Activated naive CD8-positive, alpha-beta T cell treated with anti-CD3 and anti-CD28 coated beads for 36 hours (primary cell): ENCODE results near the gene ENG. TPM values are rescaled to one million over a fixed set of nuclear protein-coding genes. Genes with fewer than 3 reads are reported as not detected.

Source experiments
- DNase-seq: peaks from one replicate; pipeline ENCODE4 v3.0.0; 2021
- H3K27ac Mint-ChIP-seq: one replicate; pipeline ENCODE4 v1.8.0; 2022; ENCODE audit warnings: mild to moderate bottlenecking, moderate library complexity, mixed read lengths
- H3K27me3 Mint-ChIP-seq: one replicate; pipeline ENCODE4 v1.8.0; 2022; ENCODE audit warnings: mild to moderate bottlenecking, mixed read lengths
- H3K36me3 Mint-ChIP-seq: one replicate; pipeline ENCODE4 v1.8.0; 2021; ENCODE audit warnings: mild to moderate bottlenecking, mixed read lengths
- H3K4me1 Mint-ChIP-seq: one replicate; pipeline ENCODE4 v1.8.0; 2021; ENCODE audit warnings: mixed read lengths
- H3K4me3 Mint-ChIP-seq: one replicate; pipeline ENCODE4 v1.8.0; 2022; ENCODE audit warnings: mild to moderate bottlenecking, moderate library complexity, mixed read lengths
- H3K9me3 Mint-ChIP-seq: one replicate; pipeline ENCODE4 v1.8.0; 2022; ENCODE audit warnings: mixed read lengths
- total RNA-seq, 2 experiments: library from RNA; stranded (reverse); gene quantifications; one replicate each; pipeline ENCODE4 v1.2.3, GENCODE V29; 2021

ENG gene
- total RNA-seq, 2 experiments from 2014 or later: 17.7 to 18.8 TPM

DNA sequence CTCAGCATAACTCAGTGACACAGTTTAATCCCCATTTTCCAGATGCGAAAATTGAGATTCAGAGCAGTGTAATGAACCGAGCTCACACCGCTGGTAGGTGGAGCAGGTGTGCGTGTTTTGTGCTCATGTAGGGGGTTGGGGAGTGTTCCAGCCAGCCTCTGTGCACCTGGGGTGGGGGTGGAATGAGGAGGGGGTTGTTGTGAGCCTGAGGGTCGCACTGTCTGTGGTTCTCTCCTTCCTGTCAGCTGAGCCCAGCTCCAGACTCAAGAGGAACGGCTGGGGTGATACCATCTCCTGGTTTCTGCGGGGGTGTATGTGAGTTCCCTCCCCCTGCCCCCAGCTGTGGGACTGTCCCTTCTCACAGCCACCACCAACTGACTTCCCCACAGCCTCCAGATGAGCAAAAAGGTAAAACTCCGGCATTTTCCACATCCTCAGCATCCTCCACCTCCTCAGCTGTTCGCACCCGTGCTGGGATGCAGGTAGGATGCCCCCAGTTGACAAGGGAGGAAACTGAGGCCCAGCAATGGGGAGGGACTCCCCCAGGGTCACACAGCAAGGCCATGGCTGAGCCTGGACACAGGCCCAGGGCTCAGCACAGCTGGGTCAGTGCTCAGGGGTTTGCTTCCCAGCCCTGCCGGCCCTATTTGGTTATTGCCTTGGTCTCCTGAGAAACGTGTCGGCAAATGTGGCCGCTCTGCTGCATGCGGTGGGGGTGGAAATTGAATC is 78.1 kb downstream of the ENG start:
- no peaks in the 10 kb centered on the region for H3K27me3 Mint-ChIP-seq
- peaks cover 22% of the 10 kb centered on the region for H3K36me3 Mint-ChIP-seq
- peaks cover 40% of the 10 kb centered on the region for H3K4me1 Mint-ChIP-seq
- DNase-seq: peak; percentile 79
- peak overlapping the region; percentile 97 for H3K27ac Mint-ChIP-seq
- H3K4me3 Mint-ChIP-seq: peak overlapping the region; percentile 98
- H3K9me3 Mint-ChIP-seq: no peaks in the 10 kb centered on the region

DNA sequence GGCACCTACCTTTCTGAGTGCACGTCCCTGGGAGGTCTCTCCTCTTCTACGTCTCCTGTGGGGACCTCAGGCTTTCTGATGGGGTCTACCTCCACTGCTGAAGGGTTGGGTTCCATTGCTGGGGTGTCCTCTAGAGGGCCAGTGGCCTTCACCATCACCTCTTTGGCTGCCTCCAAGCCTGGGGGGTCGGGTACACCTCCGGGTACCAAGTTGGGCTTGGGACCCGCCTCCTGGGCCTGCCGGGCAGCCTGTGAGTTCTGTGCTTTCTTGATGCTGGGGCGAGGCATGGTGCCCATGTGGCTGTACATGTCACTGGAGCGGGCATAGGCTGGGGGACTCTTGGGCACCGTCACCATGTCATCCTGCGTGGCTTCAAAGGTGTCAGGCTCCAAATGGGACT is 80.5 kb downstream of the ENG start:
- H3K27ac Mint-ChIP-seq: no peak overlapping the region
- DNase-seq: no peak
- H3K9me3 Mint-ChIP-seq: no peaks in the 10 kb centered on the region
- H3K36me3 Mint-ChIP-seq: peaks cover 27% of the 10 kb centered on the region
- H3K4me3 Mint-ChIP-seq: no peak overlapping the region
- peaks cover 45% of the 10 kb centered on the region for H3K4me1 Mint-ChIP-seq
- H3K27me3 Mint-ChIP-seq: no peaks in the 10 kb centered on the region

DNA sequence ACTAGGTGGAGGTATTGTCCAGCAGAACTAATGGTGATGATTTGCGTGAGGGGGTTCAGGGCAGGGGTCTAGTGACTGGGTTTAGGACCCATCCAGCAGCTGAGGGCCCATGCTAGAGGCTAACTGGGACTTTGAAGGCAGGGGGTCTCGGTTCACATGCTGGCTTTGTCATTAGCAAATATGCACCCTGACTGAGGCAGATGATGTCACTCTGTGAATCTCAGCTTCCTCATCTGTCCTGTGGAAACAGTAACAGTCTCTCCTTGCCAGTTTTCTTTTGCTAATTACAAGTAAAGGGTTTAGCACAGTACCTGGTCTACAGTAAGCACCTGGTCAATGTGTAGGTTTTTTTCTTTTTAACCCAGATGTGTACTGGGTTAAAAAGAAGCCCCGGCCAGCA is 81.2 kb downstream of the ENG start:
- peaks cover 49% of the 10 kb centered on the region for H3K4me1 Mint-ChIP-seq
- peaks cover 28% of the 10 kb centered on the region for H3K36me3 Mint-ChIP-seq
- no peak overlapping the region for H3K4me3 Mint-ChIP-seq
- no peak for DNase-seq
- H3K9me3 Mint-ChIP-seq: no peaks in the 10 kb centered on the region
- H3K27ac Mint-ChIP-seq: no peak overlapping the region
- no peaks in the 10 kb centered on the region for H3K27me3 Mint-ChIP-seq

DNA sequence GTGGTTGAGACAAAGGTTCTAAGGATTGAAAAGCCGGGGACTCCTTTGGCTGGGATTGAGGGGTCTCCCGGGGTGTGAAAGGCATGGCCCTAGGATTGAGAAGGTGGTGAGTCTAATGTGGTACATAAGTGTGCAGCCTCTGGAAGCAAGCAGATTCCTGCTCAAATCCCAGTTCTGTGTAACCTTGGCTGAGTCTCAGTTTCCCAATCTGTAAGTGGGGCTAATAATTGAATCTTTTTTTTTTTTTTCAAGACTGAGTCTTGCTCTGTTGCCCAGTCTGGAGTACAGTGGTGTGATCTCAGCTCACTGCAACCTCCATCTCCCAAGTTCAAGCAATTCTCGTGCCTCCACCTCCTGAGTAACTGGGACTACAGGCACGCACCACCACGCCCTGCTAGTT is 81.9 kb downstream of the ENG start:
- DNase-seq: no peak
- Mint-ChIP-seq H3K9me3 (no peaks in the 10 kb centered on the region), H3K27me3 (no peaks in the 10 kb centered on the region), H3K4me3 (no peak overlapping the region), H3K27ac (no peak overlapping the region), H3K36me3 (peaks cover 26% of the 10 kb centered on the region), H3K4me1 (peaks cover 51% of the 10 kb centered on the region)

DNA sequence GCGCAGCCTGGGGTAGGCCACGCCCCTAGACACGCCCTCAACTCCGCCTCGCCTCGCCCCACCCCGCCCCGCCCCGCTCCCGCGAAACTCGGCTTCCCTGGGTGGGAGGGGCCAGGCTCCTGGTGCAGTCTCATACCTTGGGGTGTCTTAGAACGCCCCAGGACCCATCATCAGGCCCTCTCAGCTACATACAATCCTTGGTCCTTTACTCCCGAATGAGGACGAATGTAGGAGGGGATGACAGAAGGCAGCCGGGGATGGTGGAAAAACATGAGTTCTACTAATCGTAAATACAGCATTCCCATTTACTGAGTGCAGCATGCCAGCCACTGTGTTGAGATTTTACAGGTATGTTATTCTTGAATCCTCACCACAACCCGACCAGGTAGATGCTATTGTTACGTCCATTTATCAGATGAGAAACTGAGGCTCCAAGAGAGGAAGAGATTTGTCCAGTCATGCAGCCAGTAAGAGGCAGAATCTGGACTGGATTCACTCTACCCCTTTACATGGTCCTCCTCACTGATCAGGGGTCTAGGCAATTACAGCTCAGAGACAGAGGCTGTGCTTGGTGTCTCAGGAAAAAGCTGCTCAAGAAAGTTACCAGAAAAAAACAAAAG is 82.8 kb downstream of the ENG start:
- H3K27me3 Mint-ChIP-seq: no peaks in the 10 kb centered on the region
- DNase-seq: no peak
- H3K9me3 Mint-ChIP-seq: no peaks in the 10 kb centered on the region
- peak overlapping the region; percentile 83 for H3K27ac Mint-ChIP-seq
- peaks cover 28% of the 10 kb centered on the region for H3K36me3 Mint-ChIP-seq
- H3K4me3 Mint-ChIP-seq: peak overlapping the region; percentile 85
- peaks cover 57% of the 10 kb centered on the region for H3K4me1 Mint-ChIP-seq

DNA sequence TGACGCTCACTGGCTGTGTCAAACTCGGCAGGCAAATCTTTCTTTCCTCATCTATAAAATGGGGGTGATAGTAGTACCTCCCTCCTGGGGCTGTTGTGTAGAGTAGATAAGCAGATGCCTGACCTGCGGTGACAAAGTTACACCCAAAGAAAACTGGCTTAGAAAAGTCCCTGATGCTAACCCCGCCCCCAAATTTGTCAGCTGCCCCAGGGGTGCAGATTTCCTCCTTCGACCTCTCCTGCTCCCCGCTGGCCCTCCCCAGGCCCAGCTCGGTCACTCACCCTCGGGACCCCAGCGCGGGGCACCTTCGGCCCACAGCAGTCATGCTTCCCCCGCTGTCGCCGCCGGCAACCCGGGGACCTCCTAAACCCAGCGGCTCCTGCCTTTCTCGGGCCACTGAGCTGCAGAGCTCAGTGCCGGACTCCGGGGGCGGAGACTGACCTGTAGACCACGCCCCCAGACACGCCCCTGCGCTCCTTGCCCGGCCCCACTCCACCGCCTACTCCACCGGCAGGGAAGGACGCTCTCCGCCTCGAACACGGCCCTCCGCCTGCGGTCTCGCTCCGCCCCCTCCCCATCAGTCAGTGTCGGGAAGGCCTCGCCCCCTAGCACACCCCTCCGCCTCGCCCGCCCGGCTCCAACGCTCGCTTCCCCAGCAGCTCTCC is 83.4 kb downstream of the ENG start:
- Mint-ChIP-seq H3K36me3 (peaks cover 33% of the 10 kb centered on the region), H3K4me3 (peak overlapping the region; percentile 85), H3K4me1 (peaks cover 55% of the 10 kb centered on the region), H3K27me3 (no peaks in the 10 kb centered on the region), H3K27ac (peak overlapping the region; percentile 83), H3K9me3 (no peaks in the 10 kb centered on the region)
- DNase-seq: peak; percentile 99

DNA sequence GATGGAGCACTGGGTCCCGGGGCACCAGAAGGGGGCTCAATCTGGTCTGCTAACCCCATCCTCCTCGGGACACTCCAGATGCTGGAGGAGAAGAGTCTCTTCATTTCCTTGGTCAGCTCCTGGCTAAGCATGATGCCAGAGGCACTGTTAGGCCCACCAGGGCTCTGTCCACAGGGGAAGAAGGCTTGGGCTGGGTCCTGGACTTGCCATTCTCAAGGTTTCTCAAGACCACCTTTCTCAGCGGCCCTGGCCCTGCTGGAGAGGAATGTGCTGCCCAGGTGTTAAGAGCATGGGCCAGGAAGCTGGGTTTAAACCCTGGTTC is 83.9 kb downstream of the ENG start:
- peaks cover 33% of the 10 kb centered on the region for H3K36me3 Mint-ChIP-seq
- peaks cover 55% of the 10 kb centered on the region for H3K4me1 Mint-ChIP-seq
- H3K27me3 Mint-ChIP-seq: no peaks in the 10 kb centered on the region
- H3K9me3 Mint-ChIP-seq: no peaks in the 10 kb centered on the region
- DNase-seq: no peak
- H3K4me3 Mint-ChIP-seq: peak overlapping the region; percentile 85
- H3K27ac Mint-ChIP-seq: peak overlapping the region; percentile 83

DNA sequence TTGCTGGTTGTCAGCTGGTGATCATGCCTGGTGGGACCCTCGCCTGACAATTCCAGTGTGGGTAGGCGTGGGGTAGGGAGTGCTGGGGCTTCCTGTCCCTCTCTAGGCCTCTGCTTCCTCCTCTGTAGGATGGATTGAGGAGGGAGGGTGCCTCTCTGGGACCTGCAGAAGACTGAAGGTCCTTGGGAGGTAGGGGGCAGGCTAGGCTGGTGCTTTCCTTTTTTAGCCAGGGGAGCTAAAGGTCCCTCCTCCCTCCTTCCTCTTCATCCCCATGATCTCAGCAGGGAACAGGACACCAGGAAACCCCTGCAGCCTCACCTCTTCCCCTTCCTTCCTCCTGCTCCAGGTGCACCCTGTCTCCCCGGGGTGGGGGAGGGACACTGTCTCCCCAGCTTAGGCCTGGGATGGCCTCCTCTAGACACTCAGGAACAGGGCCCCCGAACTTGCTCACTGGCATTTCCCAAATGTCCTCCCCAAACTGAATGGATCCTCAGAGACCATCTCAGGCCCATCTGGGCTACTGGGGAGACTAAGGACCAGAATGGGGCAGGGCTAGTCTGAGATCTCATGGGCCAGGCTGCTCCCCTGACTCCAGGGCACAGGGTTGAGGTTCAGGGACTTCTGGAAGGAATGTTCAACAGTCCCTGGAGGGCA is 84.4 kb downstream of the ENG start:
- peak overlapping the region; percentile 85 for H3K4me3 Mint-ChIP-seq
- H3K27me3 Mint-ChIP-seq: no peaks in the 10 kb centered on the region
- DNase-seq: no peak
- H3K27ac Mint-ChIP-seq: peak overlapping the region; percentile 83
- peaks cover 55% of the 10 kb centered on the region for H3K4me1 Mint-ChIP-seq
- H3K36me3 Mint-ChIP-seq: peaks cover 34% of the 10 kb centered on the region
- H3K9me3 Mint-ChIP-seq: no peaks in the 10 kb centered on the region

DNA sequence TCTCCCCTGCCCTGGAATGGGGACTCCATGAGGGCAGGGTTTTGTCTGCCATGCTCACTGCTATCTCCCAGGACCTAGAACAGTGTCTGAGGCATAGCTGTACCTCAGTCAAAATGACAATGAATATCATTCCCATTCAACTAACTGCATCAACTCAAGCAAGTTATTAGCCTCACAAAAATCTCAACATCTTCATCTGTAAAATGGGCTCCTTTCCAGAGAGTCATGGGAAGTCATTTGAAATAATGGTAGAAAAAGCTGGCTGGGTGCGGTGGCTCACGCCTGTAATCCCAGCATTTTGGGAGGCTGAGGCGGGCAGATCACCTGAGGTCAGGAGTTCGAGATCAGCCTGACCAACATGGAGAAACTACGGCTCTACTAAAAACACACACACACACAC is 85.4 kb downstream of the ENG start:
- H3K27me3 Mint-ChIP-seq: no peaks in the 10 kb centered on the region
- H3K36me3 Mint-ChIP-seq: peaks cover 30% of the 10 kb centered on the region
- peaks cover 53% of the 10 kb centered on the region for H3K4me1 Mint-ChIP-seq
- no peaks in the 10 kb centered on the region for H3K9me3 Mint-ChIP-seq
- H3K27ac Mint-ChIP-seq: peak overlapping the region; percentile 39
- no peak for DNase-seq
- H3K4me3 Mint-ChIP-seq: peak overlapping the region; percentile 53

DNA sequence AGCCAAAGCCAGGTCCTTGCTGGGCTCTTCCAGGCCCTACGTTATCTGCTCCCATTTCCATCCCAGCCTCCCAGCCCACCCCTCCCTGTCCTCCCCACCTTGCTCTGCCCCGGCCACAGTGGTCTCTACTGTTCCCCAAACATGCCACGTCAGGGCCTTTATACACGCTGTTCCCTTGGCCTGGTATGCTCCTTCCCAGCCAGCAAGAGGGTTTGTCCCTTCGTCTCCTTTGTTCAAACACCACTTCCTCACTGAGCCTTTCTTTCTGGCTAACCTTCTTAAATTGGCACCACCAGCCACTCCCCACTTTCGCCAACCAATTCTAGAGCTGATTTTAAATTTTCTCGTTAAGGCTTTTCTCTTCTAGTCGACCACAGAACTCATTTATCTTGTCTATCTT is 85.8 kb downstream of the ENG start:
- Mint-ChIP-seq H3K9me3 (no peaks in the 10 kb centered on the region), H3K27me3 (no peaks in the 10 kb centered on the region), H3K4me3 (peak overlapping the region; percentile 53), H3K4me1 (peaks cover 52% of the 10 kb centered on the region), H3K27ac (peak overlapping the region; percentile 39), H3K36me3 (peaks cover 26% of the 10 kb centered on the region)
- DNase-seq: no peak

DNA sequence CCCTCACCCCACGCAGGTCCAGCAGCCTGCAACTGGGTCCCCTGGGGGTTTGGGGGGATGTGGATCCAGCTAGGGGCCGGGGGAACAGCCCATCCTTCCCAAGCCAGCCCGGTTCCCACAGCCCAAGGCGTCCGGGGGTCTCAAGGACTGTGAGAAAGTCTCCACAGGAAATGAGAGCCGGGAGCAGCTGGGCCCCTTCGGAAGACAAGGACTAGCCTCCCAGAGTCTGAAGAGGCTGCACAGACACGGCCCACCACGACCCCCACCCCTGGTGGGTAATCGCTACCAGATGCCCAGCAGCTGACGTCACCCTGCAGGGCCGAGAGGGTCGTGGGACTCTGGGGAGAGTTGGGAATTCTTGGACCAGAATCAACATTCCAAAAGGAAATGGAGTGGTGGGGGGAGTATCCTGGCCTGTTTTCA is 86.5 kb downstream of the ENG start:
- no peak overlapping the region for H3K4me3 Mint-ChIP-seq
- H3K36me3 Mint-ChIP-seq: peaks cover 25% of the 10 kb centered on the region
- peak overlapping the region; percentile 86 for H3K27ac Mint-ChIP-seq
- H3K9me3 Mint-ChIP-seq: no peaks in the 10 kb centered on the region
- no peak for DNase-seq
- H3K4me1 Mint-ChIP-seq: peaks cover 47% of the 10 kb centered on the region
- H3K27me3 Mint-ChIP-seq: no peaks in the 10 kb centered on the region

DNA sequence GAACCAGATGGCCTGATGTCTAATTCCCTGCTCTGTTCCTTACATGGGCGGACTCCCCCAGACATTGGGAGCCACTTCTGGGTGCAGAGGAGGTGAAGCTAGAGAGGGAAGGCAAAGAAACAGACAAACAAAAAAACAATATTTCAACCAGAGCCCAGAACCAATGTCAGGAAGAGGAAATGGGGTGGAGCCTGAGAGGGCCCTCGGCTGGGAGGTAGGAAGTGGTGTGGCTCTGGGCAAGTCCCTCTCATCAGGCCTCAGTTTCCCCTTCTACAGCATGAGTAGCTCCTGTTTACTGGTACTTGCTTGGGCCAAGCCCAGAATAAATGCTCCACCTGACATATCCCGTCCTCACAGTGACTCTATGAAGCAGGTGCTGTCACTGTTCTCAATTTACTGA is 87.0 kb downstream of the ENG start:
- DNase-seq: no peak
- no peaks in the 10 kb centered on the region for H3K27me3 Mint-ChIP-seq
- H3K4me3 Mint-ChIP-seq: peak overlapping the region; percentile 50
- H3K4me1 Mint-ChIP-seq: peaks cover 51% of the 10 kb centered on the region
- H3K27ac Mint-ChIP-seq: peak overlapping the region; percentile 86
- no peaks in the 10 kb centered on the region for H3K9me3 Mint-ChIP-seq
- H3K36me3 Mint-ChIP-seq: peaks cover 26% of the 10 kb centered on the region

DNA sequence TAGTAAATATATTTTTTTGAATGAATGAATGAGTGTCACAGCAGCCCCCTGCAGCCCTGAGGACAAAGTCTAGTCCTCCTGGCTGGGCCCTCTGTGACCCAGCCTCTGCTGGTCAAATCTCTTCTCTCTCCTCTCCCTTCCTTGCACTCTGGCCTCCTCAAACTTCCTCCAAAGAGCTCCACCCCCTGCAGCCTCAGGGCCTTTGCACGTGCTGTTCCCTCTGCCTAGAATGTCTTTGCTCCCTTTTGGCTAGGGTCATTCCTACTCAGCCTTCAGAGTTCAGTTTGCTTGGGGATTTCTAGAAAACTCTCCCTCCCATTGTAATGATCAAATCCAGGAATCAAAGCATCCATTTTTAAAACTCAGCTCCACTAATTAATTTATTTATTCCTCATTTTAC is 89.0 kb downstream of the ENG start:
- peaks cover 26% of the 10 kb centered on the region for H3K36me3 Mint-ChIP-seq
- DNase-seq: no peak
- peaks cover 40% of the 10 kb centered on the region for H3K4me1 Mint-ChIP-seq
- no peak overlapping the region for H3K4me3 Mint-ChIP-seq
- no peaks in the 10 kb centered on the region for H3K27me3 Mint-ChIP-seq
- H3K9me3 Mint-ChIP-seq: no peaks in the 10 kb centered on the region
- H3K27ac Mint-ChIP-seq: no peak overlapping the region
